Stimulated activated CD8-positive, alpha-beta memory T cell treated with anti-CD3 and anti-CD28 coated beads, Interleukin-7, amount 100 ng/mL, for 48 hours (primary cell): ENCODE results near the gene GABBR1.

Experiments used
- DNase-seq, 2 donors: peaks; one replicate each; pipeline ENCODE4 v3.0.0-alpha.2; 2020; ENCODE audit warnings: low read depth in 1 of 2; ENCODE audit errors: extremely low read depth in 1 of 2

GABBR1 gene

GRCh38 chr6:29625337-29625930 is 7.5 kb downstream of the GABBR1 start:
- DNase-seq: no peak

- no peak for DNase-seq
Observed at GRCh38 chr6:29624520-29624961, 8.4 kb downstream of the GABBR1 start.

GRCh38 chr6:29620630-29621029 is 12.4 kb downstream of the GABBR1 start:
- no peak for DNase-seq

GRCh38 chr6:29619578-29620160 is 13.3 kb downstream of the GABBR1 start:
- no peak for DNase-seq

- DNase-seq: no peak
Observed at GRCh38 chr6:29617782-29618554, 15.0 kb downstream of the GABBR1 start.

- no peak for DNase-seq
Observed at GRCh38 chr6:29611426-29611825, 21.6 kb downstream of the GABBR1 start.

GRCh38 chr6:29610540-29610939 is 22.4 kb downstream of the GABBR1 start:
- no peak for DNase-seq

GRCh38 chr6:29608131-29608530 is 24.9 kb downstream of the GABBR1 start:
- no peak for DNase-seq

GRCh38 chr6:29603930-29604329 is 29.1 kb downstream of the GABBR1 start:
- no peak for DNase-seq

- DNase-seq: no peak
Observed at GRCh38 chr6:29603456-29603855, 29.5 kb downstream of the GABBR1 start.

- DNase-seq: no peak
Observed at GRCh38 chr6:29602564-29603361, 30.2 kb downstream of the GABBR1 start.

GRCh38 chr6:29598172-29598747 is 34.7 kb downstream of the GABBR1 start:
- no peak for DNase-seq

GRCh38 chr6:29597184-29597583 is 35.8 kb downstream of the GABBR1 start:
- DNase-seq: no peak

GRCh38 chr6:29596381-29596900 is 36.5 kb downstream of the GABBR1 start:
- DNase-seq: no peak

- no peak for DNase-seq
Observed at GRCh38 chr6:29593199-29593855, 39.7 kb downstream of the GABBR1 start.

- no peak for DNase-seq
Observed at GRCh38 chr6:29591677-29592076, 41.3 kb downstream of the GABBR1 start.

GRCh38 chr6:29590218-29590808 is 42.7 kb downstream of the GABBR1 start:
- DNase-seq: no peak

GRCh38 chr6:29589423-29590048 is 43.4 kb downstream of the GABBR1 start:
- no peak for DNase-seq

GRCh38 chr6:29584821-29585220 is 48.2 kb downstream of the GABBR1 start, which contains the start of gene OR2H2:
Gene OR2H2, plus strand, starts transcription at chr6:29585121. Its CDS starts 2,824 bp downstream, at chr6:29587945.
- DNase-seq: no peak
